Neural progenitor cell (in vitro differentiated cells): Measurements from ENCODE around the gene AKNAD1.

ENCODE experiments used
- EZH2 ChIP-seq: fragments of 200-600 bp; sonication (generic); IDR thresholded peaks from 2 replicates; pipeline ENCODE4 v1.6.1; 2017; ENCODE audit warnings: antibody characterized with exemption, mild to moderate bottlenecking, moderate library complexity
- EZH2phosphoT487 ChIP-seq: fragments of 200-600 bp; sonication (generic); IDR thresholded peaks from 2 replicates; pipeline ENCODE4 v1.6.1; 2017; ENCODE audit warnings: antibody characterized with exemption
- TF ChIP-seq, protein P1 (sequence below): fragments of 200-600 bp; sonication (generic); IDR thresholded peaks from 2 replicates; pipeline ENCODE4 v1.5.1; 2017; ENCODE audit warnings: antibody characterized with exemption, mild to moderate bottlenecking

DNA sequence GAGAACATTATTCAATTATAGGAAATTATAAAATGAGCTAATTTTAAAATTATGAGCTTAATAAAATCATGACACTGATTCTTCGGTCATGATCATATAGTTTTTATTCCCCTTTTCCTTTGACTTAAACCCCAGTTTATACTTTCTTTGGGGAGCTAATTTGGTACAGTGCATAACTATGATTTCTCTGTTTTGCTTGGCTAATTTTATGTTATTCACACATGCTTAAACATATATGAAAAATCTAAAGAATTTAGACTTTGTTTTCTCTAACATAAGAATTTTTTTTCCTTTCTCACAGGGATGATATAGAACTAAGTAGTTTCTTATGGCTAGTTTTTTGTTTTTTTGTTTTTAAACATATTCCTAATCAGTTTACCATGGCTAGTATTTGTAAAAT lies 57.9 kb downstream of the AKNAD1 start:
- TF ChIP-seq, protein P1, sequence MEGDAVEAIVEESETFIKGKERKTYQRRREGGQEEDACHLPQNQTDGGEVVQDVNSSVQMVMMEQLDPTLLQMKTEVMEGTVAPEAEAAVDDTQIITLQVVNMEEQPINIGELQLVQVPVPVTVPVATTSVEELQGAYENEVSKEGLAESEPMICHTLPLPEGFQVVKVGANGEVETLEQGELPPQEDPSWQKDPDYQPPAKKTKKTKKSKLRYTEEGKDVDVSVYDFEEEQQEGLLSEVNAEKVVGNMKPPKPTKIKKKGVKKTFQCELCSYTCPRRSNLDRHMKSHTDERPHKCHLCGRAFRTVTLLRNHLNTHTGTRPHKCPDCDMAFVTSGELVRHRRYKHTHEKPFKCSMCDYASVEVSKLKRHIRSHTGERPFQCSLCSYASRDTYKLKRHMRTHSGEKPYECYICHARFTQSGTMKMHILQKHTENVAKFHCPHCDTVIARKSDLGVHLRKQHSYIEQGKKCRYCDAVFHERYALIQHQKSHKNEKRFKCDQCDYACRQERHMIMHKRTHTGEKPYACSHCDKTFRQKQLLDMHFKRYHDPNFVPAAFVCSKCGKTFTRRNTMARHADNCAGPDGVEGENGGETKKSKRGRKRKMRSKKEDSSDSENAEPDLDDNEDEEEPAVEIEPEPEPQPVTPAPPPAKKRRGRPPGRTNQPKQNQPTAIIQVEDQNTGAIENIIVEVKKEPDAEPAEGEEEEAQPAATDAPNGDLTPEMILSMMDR: no peak
- no peak for TF ChIP-seq EZH2
- TF ChIP-seq EZH2phosphoT487: no peak
